ENCODE data around the gene SP6.

The SP6 gene

GRCh38 chr17:47853616-47854015 lies 2.7 kb upstream of the SP6 start:
- DNase-seq (ENCODE audit: low spot score): no peak

DNA sequence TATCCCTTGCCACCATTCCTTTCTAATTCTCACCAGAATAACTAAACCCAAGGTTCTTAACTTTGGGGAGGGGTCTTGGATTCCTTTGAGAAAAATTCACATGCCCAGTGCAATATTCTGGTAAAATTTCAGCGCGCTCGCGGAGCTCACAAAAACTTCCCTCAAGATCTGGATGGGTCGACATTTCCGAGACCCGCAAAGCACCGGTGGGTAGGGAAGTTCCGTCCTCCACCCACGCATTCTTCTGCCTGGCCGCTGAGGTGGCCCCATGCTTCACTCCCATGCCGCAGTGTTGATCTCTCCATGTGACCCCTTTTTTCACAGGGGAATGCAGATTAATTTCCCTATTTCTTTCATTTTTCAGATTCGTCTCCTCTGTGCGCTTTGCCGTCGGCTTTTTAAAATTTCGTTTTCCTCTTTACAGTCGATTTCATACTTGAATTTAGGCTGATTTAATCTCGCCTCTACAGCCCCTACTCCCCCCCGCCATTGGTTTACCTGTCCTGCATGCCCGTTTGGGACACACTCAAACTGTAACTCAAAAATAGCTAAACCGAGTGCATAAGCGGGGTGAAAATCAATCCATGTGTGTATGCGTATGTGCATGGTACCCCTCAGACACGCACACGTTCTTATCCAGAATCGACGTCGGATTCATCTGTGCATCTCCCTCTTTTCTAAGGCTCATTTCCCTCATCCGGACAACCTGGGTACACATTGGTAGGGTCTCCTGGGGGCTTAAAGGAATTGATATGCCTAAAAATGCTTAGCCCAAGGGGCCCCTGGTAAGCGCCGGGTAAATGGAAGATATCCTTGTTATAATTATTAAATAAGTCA lies 1.4 kb upstream of the SP6 start:
- no peak for DNase-seq (ENCODE audit: low spot score)

DNA sequence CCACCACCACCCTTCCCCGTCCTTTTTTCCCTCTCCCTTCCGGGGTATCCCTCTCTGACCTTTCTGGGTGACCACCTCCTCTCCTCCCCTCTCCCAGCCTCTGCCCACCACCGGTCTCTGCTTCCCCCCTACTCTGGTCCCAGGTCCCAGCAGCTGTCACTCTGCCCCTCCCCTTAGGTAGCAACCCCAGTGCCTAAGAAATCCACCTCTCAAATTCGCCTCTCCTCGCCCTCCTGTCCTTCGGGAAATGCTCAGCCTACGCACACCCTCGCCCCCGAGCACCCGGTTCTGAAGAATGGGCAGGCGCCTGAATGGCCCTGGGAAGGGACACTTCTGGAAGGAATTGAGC lies 775 bp upstream of the SP6 start:
- no peak for DNase-seq (ENCODE audit: low spot score)

DNA sequence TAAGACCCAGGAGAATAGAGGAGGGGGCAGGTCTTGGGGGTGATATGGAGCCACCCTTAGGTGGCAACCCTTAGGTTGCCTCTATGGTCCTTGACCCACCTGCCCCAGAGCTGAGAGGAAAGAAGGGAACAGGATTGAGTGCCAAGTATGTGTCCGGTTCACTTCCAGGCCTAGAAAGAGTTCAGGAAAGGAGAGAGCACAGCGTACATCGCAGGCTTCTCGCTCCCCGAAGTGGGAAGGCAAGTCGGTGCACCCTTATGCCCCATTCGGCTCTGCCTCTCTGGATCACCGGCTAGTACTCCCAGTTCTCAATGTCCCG lies 631 bp downstream of the SP6 start:
- no peak for DNase-seq (ENCODE audit: low spot score)

GRCh38 chr17:47848198-47848513 lies 2.8 kb downstream of the SP6 start:
- DNase-seq (ENCODE audit: low spot score): no peak

DNA sequence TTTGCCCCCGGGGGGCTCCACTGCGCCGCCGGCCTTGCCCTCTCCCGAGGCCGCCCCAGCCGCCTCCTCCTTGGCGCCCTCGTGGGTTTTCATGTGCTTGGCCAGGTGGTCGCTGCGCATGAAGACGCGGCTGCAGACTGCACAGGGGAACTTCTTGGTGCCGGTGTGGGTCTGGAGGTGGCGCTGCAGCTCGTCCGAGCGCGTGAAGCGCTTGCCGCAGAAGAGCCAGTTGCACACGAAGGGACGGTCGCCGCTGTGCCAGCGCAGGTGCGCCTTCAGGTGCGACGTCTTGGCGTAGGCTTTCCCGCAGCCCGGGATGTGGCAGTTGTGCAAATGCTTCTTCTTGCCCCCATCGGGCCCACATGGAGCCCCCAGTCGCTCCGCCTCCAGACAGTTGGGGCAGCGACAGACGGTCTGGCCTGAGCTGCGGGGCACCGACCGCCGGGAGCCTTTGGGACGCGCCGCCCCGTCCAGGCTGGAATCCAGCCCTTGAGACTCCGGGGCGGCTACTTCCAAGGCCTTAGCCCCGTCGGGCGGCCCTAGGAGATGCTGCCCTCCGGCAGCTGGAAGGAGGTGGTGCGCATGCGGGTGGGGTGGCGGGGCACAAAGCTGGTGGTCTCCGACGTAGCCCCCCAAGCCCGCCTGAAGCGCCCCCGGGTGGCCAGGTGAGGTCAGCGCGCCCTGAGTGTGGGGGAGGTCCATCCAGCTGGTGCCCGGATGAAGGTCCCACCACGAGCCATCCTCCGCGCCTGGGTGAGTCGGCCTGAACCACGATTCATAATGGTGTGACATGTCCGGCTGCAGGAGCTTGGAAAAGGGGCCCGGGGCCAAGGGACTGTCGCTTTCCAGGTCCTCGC lies 3.4 kb downstream of the SP6 start:
- no peak for DNase-seq (ENCODE audit: low spot score)

- DNase-seq (ENCODE audit: low spot score): no peak
Observed at GRCh38 chr17:47846716-47847340, 4.1 kb downstream of the SP6 start.

- no peak for DNase-seq (ENCODE audit: low spot score)
Observed at GRCh38 chr17:47845716-47846075, 5.3 kb downstream of the SP6 start.

- peak; percentile 44 for DNase-seq (ENCODE audit: low spot score)
Observed at GRCh38 chr17:47844814-47845715, 5.9 kb downstream of the SP6 start.

GRCh38 chr17:47844227-47844626 lies 6.7 kb downstream of the SP6 start:
- DNase-seq (ENCODE audit: low spot score): no peak

DNA sequence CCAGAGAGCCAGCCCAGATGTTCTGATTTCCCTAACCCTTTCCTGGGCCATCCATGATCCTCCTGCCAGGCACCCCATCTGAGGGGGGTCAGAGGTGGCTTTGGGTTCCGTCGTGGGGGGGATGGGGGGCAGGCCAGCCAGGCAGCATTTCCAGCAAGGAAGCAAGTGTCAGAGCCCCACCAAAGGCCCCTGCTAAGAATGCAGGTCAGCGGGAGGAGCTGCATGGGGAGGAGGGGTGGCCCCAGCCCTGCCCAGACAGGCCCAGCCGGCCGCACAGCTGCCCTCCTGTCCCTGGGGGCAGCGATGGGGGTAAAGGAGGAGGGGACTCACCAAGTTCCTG lies 7.6 kb downstream of the SP6 start:
- no peak for DNase-seq (ENCODE audit: low spot score)

DNA sequence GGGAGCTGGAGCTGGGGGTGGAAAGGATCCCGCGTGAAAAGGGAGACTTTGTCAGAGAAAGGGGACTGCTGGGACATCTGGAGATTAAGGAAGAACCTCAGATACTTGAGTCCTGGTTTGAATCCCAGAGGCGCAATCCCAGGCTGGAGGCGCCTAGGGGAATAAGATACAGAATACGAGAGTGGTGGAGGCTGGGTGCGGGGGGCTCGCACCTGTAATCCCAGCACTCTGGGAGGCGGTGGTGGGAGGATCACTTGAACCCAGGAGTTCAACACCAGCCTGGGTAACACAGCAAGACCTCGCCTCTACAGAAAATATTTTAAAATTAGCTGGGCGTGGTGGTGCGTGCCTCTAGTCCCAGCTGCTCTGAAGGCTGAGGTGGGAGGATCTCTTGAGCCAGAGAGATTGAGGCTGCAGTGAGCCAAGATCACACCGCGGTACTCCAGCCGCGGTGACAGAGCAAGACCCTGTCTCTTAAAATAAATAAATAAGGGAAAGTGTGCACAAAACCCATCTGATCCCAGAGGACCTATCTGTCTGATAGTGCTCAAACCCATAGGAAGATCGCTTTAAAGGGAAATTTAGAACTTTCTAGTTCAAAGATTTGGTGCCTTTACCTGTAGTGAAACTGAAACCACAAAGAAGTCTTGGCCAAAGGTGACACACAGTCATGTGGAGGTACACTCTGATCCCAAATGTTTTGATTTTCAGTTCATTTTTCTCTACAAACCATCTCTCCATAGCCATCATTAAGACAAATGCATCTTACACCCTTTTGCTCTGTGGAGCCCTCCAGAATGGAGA lies 9.3 kb downstream of the SP6 start:
- no peak for DNase-seq (ENCODE audit: low spot score)

DNA sequence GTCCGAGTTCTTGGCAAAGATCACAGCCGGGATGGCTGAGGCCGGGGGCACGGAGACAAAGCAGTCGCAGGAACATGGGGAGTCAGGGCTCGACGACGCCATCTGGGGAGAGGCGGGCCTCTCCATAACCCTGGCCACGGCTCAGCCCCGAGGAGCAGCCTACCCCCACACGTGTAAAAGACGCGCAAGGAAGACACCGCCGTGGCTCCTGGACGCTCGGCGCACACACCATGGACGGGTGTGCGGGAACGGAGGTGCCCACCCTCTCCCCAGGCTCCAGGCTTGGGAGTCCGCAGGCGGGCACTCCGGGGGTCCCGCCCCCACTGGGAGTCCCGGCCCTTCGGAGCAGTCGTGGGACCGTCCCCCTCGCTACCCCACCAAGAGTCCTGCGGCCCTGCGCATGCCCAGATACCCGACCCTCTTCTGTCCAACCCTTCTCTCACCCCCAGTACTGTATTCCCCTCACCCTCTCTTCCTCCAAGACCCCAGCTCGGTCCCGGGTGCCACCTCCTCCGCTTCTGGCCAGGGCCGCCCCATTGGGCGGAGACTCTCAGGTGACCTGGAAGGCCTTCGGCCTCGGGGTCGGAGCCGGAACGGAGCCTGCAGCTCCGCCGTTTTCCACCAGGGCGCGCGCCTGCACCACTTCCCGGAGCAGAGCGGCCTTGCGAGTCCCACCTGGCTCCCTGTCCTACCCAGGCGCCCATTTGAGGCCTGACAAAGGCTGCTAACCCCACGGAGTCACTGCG lies 10.0 kb downstream of the SP6 start, which contains the start of gene SCRN2:
Gene SCRN2, minus strand, starts transcription at position 532 of the 746 bp plus-strand sequence. Its CDS starts 430 bp downstream, at position 102.
- DNase-seq (ENCODE audit: low spot score): peak; percentile 93

GRCh38 chr17:47840001-47840741 lies 10.8 kb downstream of the SP6 start:
- DNase-seq (ENCODE audit: low spot score): no peak

DNA sequence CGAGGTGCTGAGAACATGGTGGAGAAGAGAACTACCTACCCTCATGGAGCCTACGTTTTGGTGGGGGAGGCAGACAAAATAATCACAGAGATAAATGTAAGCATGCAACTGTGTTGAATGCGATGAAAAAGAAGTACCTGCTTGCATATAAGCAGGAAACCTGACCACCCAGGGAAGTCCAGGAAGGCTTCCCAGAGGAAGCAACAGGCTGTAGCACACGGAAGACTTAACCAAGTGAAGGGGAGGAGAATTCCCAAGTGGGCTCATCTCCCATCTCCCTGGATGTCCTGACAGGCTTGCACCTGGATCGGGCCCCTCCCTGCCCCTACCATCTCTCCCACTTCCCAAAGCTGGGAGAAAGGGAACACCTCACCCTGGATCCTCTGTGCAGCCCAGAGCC lies 11.9 kb downstream of the SP6 start:
- no peak for DNase-seq (ENCODE audit: low spot score)

- DNase-seq (ENCODE audit: low spot score): no peak
Observed at GRCh38 chr17:47838636-47839035, 12.3 kb downstream of the SP6 start.

DNA sequence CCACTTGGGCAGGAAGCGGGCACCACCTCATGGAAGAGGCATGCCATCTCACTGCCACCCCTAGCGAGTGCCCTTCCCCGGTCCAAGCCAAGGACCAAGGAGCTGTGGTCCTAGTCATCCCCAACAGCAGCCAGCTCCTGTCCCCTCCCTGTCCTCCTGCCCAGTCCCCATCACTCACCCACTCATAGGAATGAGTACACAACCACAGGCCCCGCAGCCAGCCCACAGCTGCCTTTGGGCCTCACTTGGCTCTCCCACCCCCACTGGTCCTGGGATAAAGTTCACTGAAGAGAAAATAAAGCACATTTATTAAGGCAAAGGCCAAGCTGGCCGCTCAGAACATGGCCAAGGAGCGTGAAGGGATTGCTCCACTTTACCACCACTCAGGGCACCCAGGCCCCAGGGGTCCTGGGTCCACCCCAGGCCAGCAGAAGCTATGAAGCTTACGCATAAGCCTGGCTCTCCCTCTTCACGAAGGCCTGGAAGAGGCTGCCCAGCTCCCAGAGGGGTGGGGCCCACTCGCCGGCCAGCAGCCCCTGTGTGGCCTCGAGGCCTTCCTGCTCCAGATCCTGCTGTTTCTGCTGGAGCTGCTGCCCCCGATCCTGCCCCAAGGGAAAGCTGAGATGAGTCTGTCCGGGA lies 13.4 kb downstream of the SP6 start:
- no peak for DNase-seq (ENCODE audit: low spot score)

DNA sequence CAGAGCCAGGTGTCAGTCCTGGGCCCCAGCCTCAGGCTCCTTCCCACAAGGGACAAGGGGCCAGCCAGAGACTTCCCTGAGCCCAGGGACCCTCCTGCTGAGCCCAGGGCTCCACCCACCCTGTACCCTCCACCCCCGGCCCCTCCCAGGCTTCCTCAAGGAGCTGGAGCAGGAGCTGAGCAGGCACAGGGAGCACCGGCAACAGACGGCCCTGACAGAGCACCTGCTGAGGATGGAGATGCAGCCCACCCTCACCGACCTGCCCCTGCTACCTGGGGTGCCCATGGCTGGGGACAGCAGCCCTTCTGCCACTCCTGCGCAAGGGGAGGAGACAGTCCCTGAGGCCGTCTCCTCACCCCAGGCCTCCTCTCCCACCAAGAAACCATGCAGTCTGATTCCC lies 14.4 kb downstream of the SP6 start:
- DNase-seq (ENCODE audit: low spot score): no peak

DNA sequence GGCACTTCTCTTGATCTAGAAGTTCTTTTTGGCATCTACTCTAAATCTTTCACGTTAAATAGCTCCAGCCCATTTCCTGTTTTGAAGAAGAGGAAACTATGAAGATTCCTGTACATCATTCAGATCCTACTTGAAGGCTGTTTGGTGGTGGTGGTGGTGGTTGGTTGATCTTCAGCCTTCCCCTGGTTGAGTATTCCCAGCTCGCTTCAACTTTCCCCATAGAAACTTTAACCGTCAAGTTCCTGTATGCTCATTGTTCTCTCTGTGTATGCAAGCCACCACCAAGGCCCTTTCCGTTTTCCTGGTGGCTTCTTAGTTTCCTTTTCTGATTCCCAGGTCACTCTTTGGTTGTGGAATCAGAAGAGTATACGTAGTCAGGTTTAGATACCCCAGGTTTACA lies 16.2 kb downstream of the SP6 start:
- no peak for DNase-seq (ENCODE audit: low spot score)

DNA sequence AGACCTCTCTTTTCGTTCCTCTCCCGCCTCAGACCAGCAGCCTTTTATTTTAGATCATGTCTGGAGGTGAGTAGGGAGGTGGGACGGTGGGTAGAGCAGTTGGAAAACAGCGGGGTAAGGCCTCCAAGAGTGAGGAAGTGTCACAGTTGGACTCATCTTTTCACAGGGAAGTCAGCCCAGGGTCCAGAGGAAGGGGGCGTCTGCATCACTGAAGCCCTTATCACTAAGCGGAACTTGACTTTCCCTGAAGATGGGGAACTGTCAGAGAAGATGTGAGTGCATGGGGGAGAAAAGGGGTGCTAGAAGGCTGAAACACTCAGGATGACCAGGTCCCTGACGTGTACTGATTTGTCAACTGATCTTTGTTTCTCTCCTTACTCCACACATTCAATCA lies 19.0 kb downstream of the SP6 start:
- no peak for DNase-seq (ENCODE audit: low spot score)
